Tibial nerve (tissue), 4 donors: ENCODE data around the gene SLC13A4.

ENCODE experiments used
- EP300 ChIP-seq, 2 donors: sonication (generic); formaldehyde crosslinking; IDR thresholded peaks; one replicate each; pipeline ENCODE4 v1.6.1; 2017; ENCODE audit warnings: antibody characterized with exemption in 2 of 2, mild to moderate bottlenecking in 1 of 2
- TF ChIP-seq, protein P1 (sequence below), 5 experiments: fragments of 200-600 bp in 3 of 5; fragments of 450-650 bp in 2 of 5; sonication (generic) in 3 of 5; IDR thresholded peaks; one replicate each; pipeline ENCODE4 v1.5.1; 2016 to 2019; ENCODE audit warnings: antibody characterized with exemption in 5 of 5, mild to moderate bottlenecking in 3 of 5, moderate library complexity in 2 of 5

GRCh38 chr7:135666156-135666555 lies 61.8 kb downstream of the SLC13A4 start:
- TF ChIP-seq, protein P1, sequence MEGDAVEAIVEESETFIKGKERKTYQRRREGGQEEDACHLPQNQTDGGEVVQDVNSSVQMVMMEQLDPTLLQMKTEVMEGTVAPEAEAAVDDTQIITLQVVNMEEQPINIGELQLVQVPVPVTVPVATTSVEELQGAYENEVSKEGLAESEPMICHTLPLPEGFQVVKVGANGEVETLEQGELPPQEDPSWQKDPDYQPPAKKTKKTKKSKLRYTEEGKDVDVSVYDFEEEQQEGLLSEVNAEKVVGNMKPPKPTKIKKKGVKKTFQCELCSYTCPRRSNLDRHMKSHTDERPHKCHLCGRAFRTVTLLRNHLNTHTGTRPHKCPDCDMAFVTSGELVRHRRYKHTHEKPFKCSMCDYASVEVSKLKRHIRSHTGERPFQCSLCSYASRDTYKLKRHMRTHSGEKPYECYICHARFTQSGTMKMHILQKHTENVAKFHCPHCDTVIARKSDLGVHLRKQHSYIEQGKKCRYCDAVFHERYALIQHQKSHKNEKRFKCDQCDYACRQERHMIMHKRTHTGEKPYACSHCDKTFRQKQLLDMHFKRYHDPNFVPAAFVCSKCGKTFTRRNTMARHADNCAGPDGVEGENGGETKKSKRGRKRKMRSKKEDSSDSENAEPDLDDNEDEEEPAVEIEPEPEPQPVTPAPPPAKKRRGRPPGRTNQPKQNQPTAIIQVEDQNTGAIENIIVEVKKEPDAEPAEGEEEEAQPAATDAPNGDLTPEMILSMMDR (IDR thresholded peaks at IDR 0.05), result no peak
- TF ChIP-seq EP300 (IDR thresholded peaks at IDR 0.05), result no peak
